Astrocyte of the spinal cord (primary cell): Measurements from ENCODE around the gene BRD4.
"Not testable (repeated sequence)": the region's sequence is repeated elsewhere in the genome, so short reads cannot be mapped to it uniquely, and the experiment has no call there.

Experiments
- DNase-seq: peaks from one replicate; pipeline ENCODE4 v3.0.0; 2011; ENCODE audit warnings: low read depth, low spot score
- H3K4me3 ChIP-seq: 2 replicates; pipeline ENCODE4 v1.5.1; 2011; ENCODE audit warnings: low read depth, mild to moderate bottlenecking, low read length, moderate library complexity
- in situ Hi-C: cut with HindIII; loops from 2 replicates; pipeline ENCODE4 v1.10.0; 2017; ENCODE audit warnings: low sequenced_read_pairs
- TF ChIP-seq, protein P1 (sequence below): IDR thresholded peaks from 2 replicates; pipeline ENCODE4 v1.5.1; 2012; ENCODE audit warnings: low read depth, mild to moderate bottlenecking, low read length, inconsistent platforms

Gene BRD4

DNA sequence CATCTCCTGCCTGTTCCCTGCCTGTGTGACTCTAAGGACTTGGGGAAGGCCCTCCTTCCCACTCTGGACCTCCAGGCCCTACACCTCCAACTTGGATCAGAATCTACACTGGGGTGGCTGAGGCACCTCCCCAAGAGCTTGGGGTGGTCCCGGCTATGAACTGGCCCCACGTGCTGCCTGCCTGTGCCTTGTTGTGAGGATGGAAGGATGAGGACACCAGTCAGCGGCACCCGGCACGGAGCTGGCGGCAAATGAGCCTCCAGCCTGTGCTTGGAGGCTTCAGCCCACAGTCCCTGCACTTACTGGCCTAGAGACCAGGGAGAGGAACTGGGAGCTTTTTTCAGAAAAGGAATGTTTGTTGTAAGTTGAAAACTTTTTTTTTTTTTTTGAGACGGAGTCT, 38.8 kb upstream of the BRD4 start:
- no peak overlapping the region for H3K4me3 ChIP-seq
- in situ Hi-C loops: no loop called here
- DNase-seq: no peak
- TF ChIP-seq, protein P1, sequence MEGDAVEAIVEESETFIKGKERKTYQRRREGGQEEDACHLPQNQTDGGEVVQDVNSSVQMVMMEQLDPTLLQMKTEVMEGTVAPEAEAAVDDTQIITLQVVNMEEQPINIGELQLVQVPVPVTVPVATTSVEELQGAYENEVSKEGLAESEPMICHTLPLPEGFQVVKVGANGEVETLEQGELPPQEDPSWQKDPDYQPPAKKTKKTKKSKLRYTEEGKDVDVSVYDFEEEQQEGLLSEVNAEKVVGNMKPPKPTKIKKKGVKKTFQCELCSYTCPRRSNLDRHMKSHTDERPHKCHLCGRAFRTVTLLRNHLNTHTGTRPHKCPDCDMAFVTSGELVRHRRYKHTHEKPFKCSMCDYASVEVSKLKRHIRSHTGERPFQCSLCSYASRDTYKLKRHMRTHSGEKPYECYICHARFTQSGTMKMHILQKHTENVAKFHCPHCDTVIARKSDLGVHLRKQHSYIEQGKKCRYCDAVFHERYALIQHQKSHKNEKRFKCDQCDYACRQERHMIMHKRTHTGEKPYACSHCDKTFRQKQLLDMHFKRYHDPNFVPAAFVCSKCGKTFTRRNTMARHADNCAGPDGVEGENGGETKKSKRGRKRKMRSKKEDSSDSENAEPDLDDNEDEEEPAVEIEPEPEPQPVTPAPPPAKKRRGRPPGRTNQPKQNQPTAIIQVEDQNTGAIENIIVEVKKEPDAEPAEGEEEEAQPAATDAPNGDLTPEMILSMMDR: no peak

DNA sequence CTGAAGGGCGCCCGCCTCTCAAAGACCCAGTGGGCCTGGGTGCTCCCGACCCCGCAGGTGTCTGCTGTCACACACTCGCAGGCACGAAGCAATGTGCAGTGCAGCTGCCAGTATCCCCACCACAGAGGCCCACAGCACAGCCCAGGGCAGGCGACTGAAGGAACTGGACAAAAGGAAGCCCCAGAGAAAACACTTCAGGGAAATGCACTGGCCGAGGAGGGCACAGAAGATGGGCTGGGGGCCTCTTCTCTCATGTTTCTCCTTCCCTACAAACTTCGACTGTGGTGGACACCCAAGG, 37.2 kb upstream of the BRD4 start:
- no peak overlapping the region for H3K4me3 ChIP-seq
- TF ChIP-seq, protein P1: no peak
- DNase-seq: no peak
- in situ Hi-C loops: no loop called here

DNA sequence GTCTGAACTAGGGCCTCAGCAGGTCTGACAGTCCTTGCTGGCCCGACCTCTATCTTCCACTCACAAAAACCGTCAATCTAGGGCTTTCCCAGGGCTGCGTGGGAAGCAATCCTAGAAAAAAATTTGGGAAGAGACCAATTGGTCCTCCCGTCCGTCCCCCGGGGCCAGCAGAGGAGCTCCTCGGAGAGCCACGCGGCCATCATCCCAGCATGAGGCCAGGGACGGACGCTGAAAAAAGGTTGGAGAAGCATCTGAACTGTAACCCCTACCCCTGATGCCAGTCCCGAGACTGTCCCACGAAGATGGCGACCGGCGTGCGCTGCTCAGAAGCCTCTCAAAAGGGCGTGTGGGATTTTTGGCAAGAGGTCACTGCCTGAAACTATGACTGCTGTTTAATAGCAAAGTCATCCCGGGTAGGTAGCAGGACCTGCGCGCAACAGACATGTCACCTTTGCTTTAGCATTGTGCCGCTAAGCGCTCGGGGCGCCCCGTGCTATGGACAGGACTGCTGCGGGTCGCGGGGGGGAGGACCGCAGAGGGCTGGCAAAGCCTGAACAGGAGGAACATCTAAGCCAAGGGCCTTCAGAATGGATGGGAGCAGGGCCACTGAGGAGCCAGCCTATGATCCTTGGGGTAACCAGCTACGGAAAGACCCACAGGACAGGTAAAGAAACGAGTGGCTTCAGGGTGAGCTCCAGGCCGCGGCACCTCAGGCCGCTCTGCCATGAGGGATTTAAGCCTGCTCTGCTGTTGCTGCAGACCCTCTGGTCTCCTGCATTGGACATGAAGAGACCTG, 36.7 kb upstream of the BRD4 start:
- no peak overlapping the region for H3K4me3 ChIP-seq
- TF ChIP-seq, protein P1: no peak
- in situ Hi-C loops: no loop called here

DNA sequence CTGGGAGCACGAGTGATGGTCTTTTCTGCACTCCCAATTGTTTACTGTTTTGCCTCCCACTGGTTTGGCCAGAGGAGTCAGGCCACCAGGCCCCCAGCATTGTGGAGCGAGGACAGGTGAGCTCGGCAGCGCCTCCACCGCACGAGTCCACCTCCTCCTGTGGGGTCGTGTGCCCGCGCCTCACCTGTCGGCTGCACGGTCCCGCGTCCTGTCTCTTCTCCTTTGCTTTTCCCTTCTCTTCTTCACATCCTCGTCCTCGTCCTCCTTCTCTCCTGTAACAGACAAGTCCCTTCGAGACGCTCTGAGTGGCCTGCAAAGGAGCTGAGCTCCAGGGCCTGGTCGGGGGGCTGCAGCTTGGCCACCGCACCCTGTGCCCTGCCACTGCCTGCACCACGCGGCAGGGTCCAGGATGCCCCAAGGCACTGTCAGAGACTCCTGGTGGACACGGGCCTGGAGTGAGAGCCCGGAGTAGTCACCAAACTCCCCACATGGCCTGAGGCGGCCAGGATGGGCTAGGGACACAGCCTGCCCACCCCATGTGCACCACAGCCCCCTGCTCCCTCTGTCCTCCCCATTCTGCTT, 35.8 kb upstream of the BRD4 start:
- TF ChIP-seq, protein P1: no peak
- H3K4me3 ChIP-seq: no peak overlapping the region
- DNase-seq: no peak
- in situ Hi-C loops: no loop called here

More for the DNA sequence above, 36.7 kb upstream of the BRD4 start:
- DNase-seq: no peak

DNA sequence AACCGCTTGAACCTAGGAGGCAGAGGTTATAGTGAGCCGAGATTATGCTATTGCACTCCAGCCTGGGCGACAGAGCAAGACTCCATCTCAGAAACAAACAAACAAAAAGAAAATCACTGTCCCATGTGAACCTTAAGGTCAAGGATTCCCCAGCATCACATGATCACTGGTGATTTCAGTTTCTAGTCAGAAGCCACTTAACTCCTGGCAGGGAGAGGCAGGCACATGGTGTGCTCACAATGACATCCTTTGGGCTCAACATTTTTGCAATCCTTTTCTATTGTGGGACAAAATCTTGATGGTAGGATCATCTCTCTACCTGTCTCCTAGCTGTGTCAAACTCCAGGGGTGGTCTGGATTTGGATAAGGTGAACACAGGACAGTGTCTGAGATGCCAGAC, 35.1 kb upstream of the BRD4 start:
- no peak overlapping the region for H3K4me3 ChIP-seq
- TF ChIP-seq, protein P1: no peak

DNA sequence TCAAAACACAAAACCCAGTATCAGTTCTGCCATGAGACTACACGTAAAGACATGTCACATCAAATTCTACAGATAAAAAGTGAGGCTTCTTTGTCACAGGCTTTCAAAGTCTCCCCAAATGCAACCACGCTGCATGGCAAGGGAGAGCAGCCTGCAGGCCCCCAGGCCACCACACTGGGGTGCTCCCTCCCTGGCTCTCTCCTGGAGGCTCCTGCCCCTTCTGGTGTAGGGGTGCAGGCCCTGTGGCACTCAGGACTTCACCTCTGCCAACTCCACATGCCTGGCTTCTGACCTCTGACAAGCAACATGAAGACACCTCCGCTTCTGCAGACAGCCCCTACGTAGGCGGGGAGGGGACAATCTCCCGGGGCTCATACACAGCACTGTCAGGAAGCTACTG, 32.9 kb upstream of the BRD4 start:
- no peak overlapping the region for H3K4me3 ChIP-seq
- TF ChIP-seq, protein P1: no peak
- DNase-seq: no peak
- in situ Hi-C loops: no loop called here

More for the DNA sequence above, 35.1 kb upstream of the BRD4 start:
- in situ Hi-C loops: no loop called here
- DNase-seq: no peak

DNA sequence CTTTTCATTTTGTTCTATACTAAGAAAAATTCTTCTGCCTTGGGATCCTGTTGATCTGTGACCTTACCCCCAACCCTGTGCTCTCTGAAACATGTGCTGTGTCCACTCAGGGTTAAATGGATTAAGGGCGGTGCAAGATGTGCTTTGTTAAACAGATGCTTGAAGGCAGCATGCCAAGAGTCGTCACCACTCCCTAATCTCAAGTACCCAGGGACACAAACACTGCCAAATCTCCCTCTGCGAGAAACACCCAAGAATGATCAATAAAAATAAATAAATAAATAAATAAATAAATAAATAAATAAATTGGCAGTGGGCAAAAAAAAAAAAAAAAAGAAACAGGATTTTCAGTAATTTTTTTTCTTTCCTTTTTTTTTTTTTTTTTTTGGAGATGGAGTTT, 31.5 kb upstream of the BRD4 start:
- in situ Hi-C loops, DNase-seq, H3K4me3 ChIP-seq: not testable (repeated sequence)

DNA sequence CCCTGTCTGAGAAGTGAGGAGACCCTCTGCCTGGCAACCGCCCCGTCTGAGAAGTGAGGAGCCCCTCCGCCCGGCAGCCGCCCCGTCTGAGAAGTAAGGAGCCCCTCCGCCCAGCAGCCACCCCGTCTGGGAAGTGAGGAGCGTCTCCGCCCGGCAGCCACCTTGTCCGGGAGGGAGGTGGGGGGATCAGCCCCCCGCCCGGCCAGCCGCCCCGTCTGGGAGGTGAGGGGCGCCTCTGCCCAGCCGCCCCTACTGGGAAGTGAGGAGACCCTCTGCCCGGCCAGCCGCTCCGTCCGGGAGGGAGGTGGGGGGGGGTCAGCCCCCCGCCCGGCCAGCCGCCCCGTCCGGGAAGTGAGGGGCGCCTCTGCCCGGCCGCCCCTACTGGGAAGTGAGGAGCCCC, 30.7 kb upstream of the BRD4 start:
- in situ Hi-C loops, H3K4me3 ChIP-seq: not testable (repeated sequence)

DNA sequence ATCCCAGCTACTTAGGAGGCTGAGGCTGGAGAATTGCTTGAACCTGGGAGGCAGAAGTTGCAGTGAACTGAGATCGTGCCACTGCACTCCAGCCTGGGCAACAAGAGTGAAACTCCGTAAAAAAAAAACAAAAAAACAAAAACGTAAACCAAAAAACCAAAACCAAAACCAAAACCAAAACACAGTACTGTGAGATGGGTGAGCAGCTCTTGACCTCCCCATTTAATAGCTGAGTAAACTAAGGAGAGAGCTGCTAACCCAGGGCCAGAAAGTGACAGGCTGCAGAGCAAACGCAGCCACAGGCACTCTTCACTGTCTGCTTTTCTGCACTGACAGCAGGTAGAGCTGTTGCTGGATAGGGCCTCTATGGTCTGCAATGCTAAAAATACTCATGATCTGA, 27.7 kb upstream of the BRD4 start:
- H3K4me3 ChIP-seq, DNase-seq, in situ Hi-C loops: not testable (repeated sequence)

More for the DNA sequence above, 30.7 kb upstream of the BRD4 start:
- DNase-seq: not testable (repeated sequence)
